ENCODE measurements around the gene RNF141.

Gene RNF141

GRCh38 chr11:10518891-10519290 lies 22.1 kb downstream of the RNF141 start:
- no peak overlapping the region for H3K4me3 ChIP-seq (ENCODE audit: low read length)
- no peak for TF ChIP-seq CTCF (conservative IDR thresholded peaks at IDR 0.05; ENCODE audit: low read depth, low read length)
- DNase-seq (ENCODE audit: low read depth), result no peak

- no peak for TF ChIP-seq CTCF (conservative IDR thresholded peaks at IDR 0.05; ENCODE audit: low read depth, low read length)
- no peak overlapping the region for H3K4me3 ChIP-seq (ENCODE audit: low read length)
- no peak for DNase-seq (ENCODE audit: low read depth)
These were observed 22.9 kb downstream of the RNF141 start for GRCh38 chr11:10518123-10518522.

- TF ChIP-seq CTCF (conservative IDR thresholded peaks at IDR 0.05; ENCODE audit: low read depth, low read length), result no peak
- DNase-seq (ENCODE audit: low read depth), result no peak
- H3K4me3 ChIP-seq (ENCODE audit: low read length), result no peak overlapping the region
These were observed 25.6 kb downstream of the RNF141 start for GRCh38 chr11:10515418-10515817.

- DNase-seq (ENCODE audit: low read depth), result no peak
- no peak overlapping the region for H3K4me3 ChIP-seq (ENCODE audit: low read length)
- no peak for TF ChIP-seq CTCF (conservative IDR thresholded peaks at IDR 0.05; ENCODE audit: low read depth, low read length)
These were observed 26.3 kb downstream of the RNF141 start for GRCh38 chr11:10514709-10515108.

- no peak overlapping the region for H3K4me3 ChIP-seq (ENCODE audit: low read length)
- TF ChIP-seq CTCF (conservative IDR thresholded peaks at IDR 0.05; ENCODE audit: low read depth, low read length), result no peak
- no peak for DNase-seq (ENCODE audit: low read depth)
These were observed 26.8 kb downstream of the RNF141 start for GRCh38 chr11:10514202-10514601.

- no peak for DNase-seq (ENCODE audit: low read depth)
- no peak for TF ChIP-seq CTCF (conservative IDR thresholded peaks at IDR 0.05; ENCODE audit: low read depth, low read length)
- no peak overlapping the region for H3K4me3 ChIP-seq (ENCODE audit: low read length)
These were observed 29.8 kb downstream of the RNF141 start for GRCh38 chr11:10511181-10511621.

GRCh38 chr11:10506008-10506370 lies 35.0 kb downstream of the RNF141 start:
- no peak for TF ChIP-seq CTCF (conservative IDR thresholded peaks at IDR 0.05; ENCODE audit: low read depth, low read length)
- DNase-seq (ENCODE audit: low read depth), result no peak
- no peak overlapping the region for H3K4me3 ChIP-seq (ENCODE audit: low read length)
